Neural cell (in vitro differentiated cells): ENCODE measurements around the gene TCF12. TPM values are rescaled to one million over a fixed set of nuclear protein-coding genes. Genes with fewer than 3 reads are reported as not detected.

Experiments used
- H2AFZ ChIP-seq: fragments of 200-600, 300-800 bp; sonication (generic), shearing (Covaris generic); 2 replicates; pipeline ENCODE4 v1.6.0; 2014; ENCODE audit warnings: low read depth, mild to moderate bottlenecking, antibody characterized with exemption, low read length, moderate library complexity
- H3F3A ChIP-seq: fragments of 200-600 bp; shearing (Covaris generic); 2 replicates; pipeline ENCODE4 v1.6.1; 2016; ENCODE audit warnings: mild to moderate bottlenecking, moderate library complexity, mixed read lengths, antibody characterized with exemption, low read length; ENCODE audit not compliant: insufficient read depth, poor library complexity, severe bottlenecking
- H3K27ac ChIP-seq: fragments of 200-600, 300-800 bp; sonication (generic), shearing (Covaris generic); 2 replicates; pipeline ENCODE4 v1.5.1; 2014; ENCODE audit warnings: mild to moderate bottlenecking, low read length, moderate library complexity
- H3K27me3 ChIP-seq: fragments of 300-800, 200-600 bp; sonication (generic), shearing (Covaris generic); 2 replicates; pipeline ENCODE4 v1.6.0; 2014; ENCODE audit warnings: mild to moderate bottlenecking, low read depth, low read length, moderate library complexity; ENCODE audit not compliant: insufficient read depth
- H3K36me3 ChIP-seq: fragments of 300-800, 200-600 bp; sonication (generic), shearing (Covaris generic); 2 replicates; pipeline ENCODE4 v1.5.1; 2014; ENCODE audit warnings: mild to moderate bottlenecking, antibody characterized with exemption, low read length, moderate library complexity; ENCODE audit not compliant: insufficient read depth
- H3K4me2 ChIP-seq: fragments of 300-800, 200-600 bp; sonication (generic), shearing (Covaris generic); 2 replicates; pipeline ENCODE4 v1.6.0; 2014; ENCODE audit warnings: mild to moderate bottlenecking, low read length
- H3K4me3 ChIP-seq: fragments of 300-800, 200-600 bp; sonication (generic), shearing (Covaris generic); 2 replicates; pipeline ENCODE4 v1.5.1; 2014; ENCODE audit warnings: mild to moderate bottlenecking, low read length, moderate library complexity
- H3K79me2 ChIP-seq: fragments of 200-600 bp; shearing (Covaris generic); replicated peaks from 2 replicates; pipeline ENCODE4 v1.6.0; 2014; ENCODE audit warnings: mild to moderate bottlenecking, low read length, moderate library complexity; ENCODE audit not compliant: insufficient read depth
- H3K9ac ChIP-seq: fragments of 300-800, 200-600 bp; sonication (generic), shearing (Covaris generic); 2 replicates; pipeline ENCODE4 v1.6.1; 2016; ENCODE audit warnings: mild to moderate bottlenecking, low read length, mixed read lengths
- H3K9me2 ChIP-seq: fragments of 200-600 bp; shearing (Covaris generic); 2 replicates; pipeline ENCODE4 v1.6.1; 2016; ENCODE audit warnings: mild to moderate bottlenecking, low read length, mixed read lengths; ENCODE audit not compliant: insufficient read depth
- H3K9me3 ChIP-seq: fragments of 200-600, 300-800 bp; sonication (generic), shearing (Covaris generic); 2 replicates; pipeline ENCODE4 v1.6.1; 2016; ENCODE audit warnings: mild to moderate bottlenecking, mixed run types, low read length, moderate library complexity, mixed read lengths
- H4K20me1 ChIP-seq: fragments of 200-600 bp; shearing (Covaris generic); 2 replicates; pipeline ENCODE4 v1.6.1; 2016; ENCODE audit warnings: mild to moderate bottlenecking, mixed run types; ENCODE audit not compliant: insufficient read depth
- CTCF ChIP-seq: fragments of 450-650 bp; IDR thresholded peaks from 2 replicates; pipeline ENCODE4 v1.5.1; 2014; ENCODE audit warnings: antibody characterized with exemption, mild to moderate bottlenecking, moderate library complexity; ENCODE audit not compliant: poor library complexity, severe bottlenecking
- EP300 ChIP-seq: fragments of 450-650 bp; conservative IDR thresholded peaks from 2 replicates; pipeline ENCODE4 v1.6.1; 2014; ENCODE audit warnings: antibody characterized with exemption, mild to moderate bottlenecking, moderate library complexity; ENCODE audit not compliant: poor library complexity, severe bottlenecking
- EZH2 ChIP-seq: fragments of 200-600, 300-800 bp; shearing (Covaris generic), sonication (generic); IDR thresholded peaks from 2 replicates; pipeline ENCODE4 v1.6.1; 2014; ENCODE audit warnings: antibody characterized with exemption, low read length, borderline replicate concordance, mild to moderate bottlenecking; ENCODE audit not compliant: insufficient read depth, poor library complexity, severe bottlenecking
- MXI1 ChIP-seq: fragments of 450-650 bp; conservative IDR thresholded peaks from 2 replicates; pipeline ENCODE4 v1.6.1; 2014; ENCODE audit warnings: antibody characterized with exemption, mild to moderate bottlenecking; ENCODE audit not compliant: poor library complexity, severe bottlenecking
- POLR2AphosphoS5 ChIP-seq: IDR thresholded peaks from 2 replicates; pipeline ENCODE4 v1.6.1; 2012
- RAD21 ChIP-seq: fragments of 450-650 bp; conservative IDR thresholded peaks from 2 replicates; pipeline ENCODE4 v1.6.1; 2014; ENCODE audit warnings: antibody characterized with exemption, mild to moderate bottlenecking, moderate library complexity
- SMC3 ChIP-seq: fragments of 450-650 bp; conservative IDR thresholded peaks from 2 replicates; pipeline ENCODE4 v1.6.1; 2014; ENCODE audit warnings: antibody characterized with exemption, mild to moderate bottlenecking, moderate library complexity; ENCODE audit not compliant: poor library complexity
- TAF1 ChIP-seq: IDR thresholded peaks from 2 replicates; pipeline ENCODE4 v1.6.1; 2012; ENCODE audit warnings: low read depth
- polyA plus RNA-seq: library from polyadenylated mRNA; depleted of rRNA; stranded (reverse); fragments of >200 nt; gene quantifications from 2 replicates; pipeline ENCODE4 v1.2.3, GENCODE V29; 2014
- TF ChIP-seq, protein P1 (sequence below): IDR thresholded peaks from 2 replicates; pipeline ENCODE4 v1.6.1; 2012; ENCODE audit warnings: borderline replicate concordance

Gene TCF12
- polyA plus RNA-seq, 1 donor from 2014 or later = 52.7 TPM

DNA sequence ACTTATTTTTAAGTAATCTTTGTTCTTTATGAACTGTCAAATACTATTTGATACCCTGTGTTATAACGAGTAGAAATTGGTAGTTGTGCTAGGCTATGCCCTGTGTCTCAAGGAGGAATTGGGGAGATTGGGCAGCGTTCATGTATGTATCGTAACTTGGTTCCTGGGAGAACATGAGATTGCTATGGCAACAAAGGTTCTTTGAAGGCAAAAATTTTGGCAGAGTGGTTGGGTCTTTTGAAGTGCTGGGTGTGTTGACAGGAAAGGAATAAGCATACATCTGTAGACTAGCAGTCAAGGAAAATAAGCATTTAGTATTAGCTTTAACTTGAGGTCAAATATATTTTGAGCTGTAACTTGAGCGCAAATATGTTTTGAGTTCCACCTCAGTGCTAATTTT, 45.3 kb downstream of the TCF12 start:
- Histone ChIP-seq H3K27me3 (no peaks in the 10 kb centered on the region), H3K9me2 (no peaks in the 10 kb centered on the region), H3K79me2 (peaks cover 65% of the 10 kb centered on the region), H3K4me2 (no peak overlapping the region), H3K27ac (no peak overlapping the region), H2AFZ (no peak overlapping the region), H3F3A (peaks cover 4% of the 10 kb centered on the region), H4K20me1 (no peaks in the 10 kb centered on the region), H3K9ac (no peak overlapping the region), H3K36me3 (no peaks in the 10 kb centered on the region), H3K9me3 (no peaks in the 10 kb centered on the region), H3K4me3 (no peak overlapping the region)
- TF ChIP-seq EZH2 (no peak), EP300 (no peak), MXI1 (no peak), CTCF (no peak), POLR2AphosphoS5 (no peak), RAD21 (no peak), SMC3 (no peak), TAF1 (no peak)
- TF ChIP-seq, protein P1, sequence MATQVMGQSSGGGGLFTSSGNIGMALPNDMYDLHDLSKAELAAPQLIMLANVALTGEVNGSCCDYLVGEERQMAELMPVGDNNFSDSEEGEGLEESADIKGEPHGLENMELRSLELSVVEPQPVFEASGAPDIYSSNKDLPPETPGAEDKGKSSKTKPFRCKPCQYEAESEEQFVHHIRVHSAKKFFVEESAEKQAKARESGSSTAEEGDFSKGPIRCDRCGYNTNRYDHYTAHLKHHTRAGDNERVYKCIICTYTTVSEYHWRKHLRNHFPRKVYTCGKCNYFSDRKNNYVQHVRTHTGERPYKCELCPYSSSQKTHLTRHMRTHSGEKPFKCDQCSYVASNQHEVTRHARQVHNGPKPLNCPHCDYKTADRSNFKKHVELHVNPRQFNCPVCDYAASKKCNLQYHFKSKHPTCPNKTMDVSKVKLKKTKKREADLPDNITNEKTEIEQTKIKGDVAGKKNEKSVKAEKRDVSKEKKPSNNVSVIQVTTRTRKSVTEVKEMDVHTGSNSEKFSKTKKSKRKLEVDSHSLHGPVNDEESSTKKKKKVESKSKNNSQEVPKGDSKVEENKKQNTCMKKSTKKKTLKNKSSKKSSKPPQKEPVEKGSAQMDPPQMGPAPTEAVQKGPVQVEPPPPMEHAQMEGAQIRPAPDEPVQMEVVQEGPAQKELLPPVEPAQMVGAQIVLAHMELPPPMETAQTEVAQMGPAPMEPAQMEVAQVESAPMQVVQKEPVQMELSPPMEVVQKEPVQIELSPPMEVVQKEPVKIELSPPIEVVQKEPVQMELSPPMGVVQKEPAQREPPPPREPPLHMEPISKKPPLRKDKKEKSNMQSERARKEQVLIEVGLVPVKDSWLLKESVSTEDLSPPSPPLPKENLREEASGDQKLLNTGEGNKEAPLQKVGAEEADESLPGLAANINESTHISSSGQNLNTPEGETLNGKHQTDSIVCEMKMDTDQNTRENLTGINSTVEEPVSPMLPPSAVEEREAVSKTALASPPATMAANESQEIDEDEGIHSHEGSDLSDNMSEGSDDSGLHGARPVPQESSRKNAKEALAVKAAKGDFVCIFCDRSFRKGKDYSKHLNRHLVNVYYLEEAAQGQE = no peak

DNA sequence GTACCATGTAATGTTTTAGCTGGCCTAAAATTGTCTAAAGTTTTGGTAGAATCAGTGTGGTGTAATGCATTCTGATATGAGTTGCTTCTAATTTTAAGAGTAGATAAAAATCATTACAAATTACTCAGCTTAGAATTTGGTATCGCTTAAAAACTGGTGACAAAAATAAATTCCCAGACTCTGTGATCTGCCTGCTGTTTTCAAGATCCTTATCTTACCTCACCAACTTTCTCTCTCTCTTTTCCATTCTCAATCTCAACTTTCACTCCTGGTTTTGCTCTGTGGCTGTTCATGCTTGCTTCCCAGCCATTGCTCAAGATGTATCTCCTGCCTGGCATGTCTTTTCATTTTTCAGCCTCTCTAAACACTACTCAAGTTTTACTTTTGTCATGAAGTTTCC, 45.7 kb downstream of the TCF12 start:
- no peak for TF ChIP-seq TAF1
- TF ChIP-seq RAD21 = no peak
- TF ChIP-seq SMC3 = no peak
- TF ChIP-seq CTCF = no peak
- TF ChIP-seq POLR2AphosphoS5 = no peak
- TF ChIP-seq EZH2 = no peak
- no peak for TF ChIP-seq MXI1
- no peak for TF ChIP-seq EP300
- TF ChIP-seq, protein P1 = no peak
- H3K9me3 ChIP-seq = no peaks in the 10 kb centered on the region
- no peaks in the 10 kb centered on the region for H3K27me3 ChIP-seq
- no peak overlapping the region for H3K4me3 ChIP-seq
- no peak overlapping the region for H3K27ac ChIP-seq
- H3K9me2 ChIP-seq = no peaks in the 10 kb centered on the region
- H3K4me2 ChIP-seq = no peak overlapping the region
- H3K36me3 ChIP-seq = no peaks in the 10 kb centered on the region
- H4K20me1 ChIP-seq = no peaks in the 10 kb centered on the region
- H3F3A ChIP-seq = peaks cover 4% of the 10 kb centered on the region
- H2AFZ ChIP-seq = no peak overlapping the region
- no peak overlapping the region for H3K9ac ChIP-seq
- peaks cover 65% of the 10 kb centered on the region for H3K79me2 ChIP-seq
